GM12873 (cell line): ENCODE results near the gene CPB1.

Experiments
- CTCF ChIP-seq: IDR thresholded peaks from 2 replicates; pipeline ENCODE4 v1.5.1; 2012; ENCODE audit warnings: low read depth, mild to moderate bottlenecking, moderate library complexity, low read length, control low read depth; ENCODE audit not compliant: insufficient read depth; ENCODE audit errors: missing control alignments

The CPB1 gene

DNA sequence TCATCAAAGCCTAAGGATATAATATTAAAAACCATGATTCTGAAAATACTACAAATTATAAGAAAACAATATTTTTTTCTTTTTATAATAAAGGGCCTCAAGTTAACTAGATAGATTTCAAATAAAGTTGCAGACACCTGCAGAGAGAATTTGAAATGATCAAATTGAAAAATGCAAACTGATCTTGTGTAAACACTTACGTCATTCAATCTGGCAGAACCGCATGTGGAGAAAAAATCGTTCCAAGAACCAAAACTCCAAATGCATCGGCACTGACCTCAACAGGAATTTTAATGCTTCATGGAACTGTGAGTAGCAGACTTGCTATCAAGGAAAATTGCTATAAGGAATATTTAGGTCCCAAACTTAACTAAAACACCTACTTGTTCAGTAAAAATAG is 54.7 kb downstream of the CPB1 start:
- TF ChIP-seq CTCF: no peak

DNA sequence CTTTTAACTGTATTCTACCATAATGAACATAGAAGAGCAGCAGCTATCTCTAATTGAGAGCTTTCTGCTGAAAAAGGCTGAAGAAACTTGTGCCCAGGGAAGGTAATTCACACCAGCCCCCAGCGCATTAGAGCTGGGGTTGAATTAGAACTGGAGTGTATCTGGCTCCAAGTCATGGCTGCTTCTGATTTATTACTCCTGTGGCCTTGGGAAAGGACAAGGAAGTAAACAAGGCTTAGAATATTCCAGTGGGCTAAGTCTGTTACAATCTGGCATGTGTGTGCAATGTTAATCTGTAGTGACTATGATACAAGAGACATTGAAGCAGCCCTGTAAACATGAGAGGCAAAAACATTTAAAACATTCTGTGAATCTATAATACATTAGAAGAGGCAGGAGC is 55.6 kb downstream of the CPB1 start:
- TF ChIP-seq CTCF: no peak

- no peak for TF ChIP-seq CTCF
Measured at GRCh38 chr3:148884261-148884660, 56.6 kb downstream of the CPB1 start.

DNA sequence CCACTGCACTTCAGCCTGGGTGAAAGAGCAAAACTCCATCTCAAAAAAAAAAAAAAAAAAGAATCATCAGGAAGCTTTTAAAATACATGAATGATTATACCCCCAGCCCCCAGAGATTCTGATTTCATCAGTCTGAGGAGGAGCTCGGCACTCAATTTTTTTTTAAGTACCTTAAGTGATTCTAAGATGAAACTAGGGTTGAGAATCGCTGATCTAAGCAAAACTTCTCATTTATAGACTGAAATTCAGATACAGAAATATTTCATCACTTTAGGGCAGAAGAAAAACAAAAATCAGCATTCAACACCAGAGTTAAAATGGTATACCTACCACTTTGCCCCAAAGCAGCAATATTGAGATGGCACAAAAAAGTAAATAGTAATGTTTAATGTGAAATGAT is 62.2 kb downstream of the CPB1 start:
- no peak for TF ChIP-seq CTCF

DNA sequence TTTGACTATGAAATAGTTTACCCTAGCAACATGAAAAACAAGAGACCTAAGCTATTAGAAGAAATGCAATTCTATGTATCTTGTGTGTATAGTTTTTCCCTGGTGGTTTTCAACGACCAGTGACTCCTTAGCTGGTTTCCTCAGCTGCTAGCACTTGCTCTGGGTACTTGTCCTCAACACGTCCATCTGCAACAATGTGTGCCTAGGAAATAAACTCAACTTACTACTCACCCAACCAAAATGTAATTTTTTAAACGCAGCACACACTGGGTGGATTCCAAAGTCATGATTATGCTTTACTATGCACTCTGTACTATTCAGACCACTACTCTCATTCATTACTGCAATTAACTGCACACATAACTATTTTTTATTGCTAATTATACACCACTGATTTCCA is 68.5 kb downstream of the CPB1 start:
- TF ChIP-seq CTCF: no peak

- no peak for TF ChIP-seq CTCF
Measured at GRCh38 chr3:148901987-148902791, 74.6 kb downstream of the CPB1 start.

- no peak for TF ChIP-seq CTCF
Measured at GRCh38 chr3:148903022-148903442, 75.4 kb downstream of the CPB1 start.
